KMS-11 (cell line): ENCODE measurements around the gene CCT8.

ENCODE experiments used
- H2AFZ ChIP-seq: fragments of 200-600 bp; sonication (generic); 2 replicates; pipeline ENCODE4 v1.6.1; 2016; ENCODE audit warnings: antibody characterized with exemption, mixed run types, low read depth
- H3K27ac ChIP-seq: fragments of 200-600 bp; sonication (generic); 2 replicates; pipeline ENCODE4 v1.6.1; 2016; ENCODE audit warnings: mild to moderate bottlenecking, mixed run types
- H3K27me3 ChIP-seq: fragments of 200-600 bp; sonication (generic); 2 replicates; pipeline ENCODE4 v1.6.1; 2017; ENCODE audit warnings: mild to moderate bottlenecking, low read depth, mixed run types, moderate library complexity; ENCODE audit not compliant: insufficient read depth
- H3K36me3 ChIP-seq: fragments of 200-600 bp; sonication (generic); 2 replicates; pipeline ENCODE4 v1.6.1; 2017; ENCODE audit warnings: mild to moderate bottlenecking, mixed run types; ENCODE audit not compliant: insufficient read depth
- H3K4me1 ChIP-seq: fragments of 200-600 bp; sonication (generic); 2 replicates; pipeline ENCODE4 v1.6.1; 2016; ENCODE audit warnings: mild to moderate bottlenecking, low read depth, mixed run types; ENCODE audit not compliant: poor library complexity, severe bottlenecking
- H3K4me2 ChIP-seq: fragments of 200-600 bp; sonication (generic); 2 replicates; pipeline ENCODE4 v1.7.0; 2016; ENCODE audit warnings: mild to moderate bottlenecking, mixed run types
- H3K4me3 ChIP-seq: fragments of 200-600 bp; sonication (generic); IDR thresholded peaks from 2 replicates; pipeline ENCODE4 v1.6.1; 2017; ENCODE audit warnings: low read depth, low read length, mixed read lengths; ENCODE audit not compliant: insufficient read depth
- H3K79me2 ChIP-seq: fragments of 200-600 bp; sonication (generic); 2 replicates; pipeline ENCODE4 v1.6.1; 2016; ENCODE audit warnings: low read depth, mixed run types; ENCODE audit not compliant: insufficient read depth
- H3K9ac ChIP-seq: fragments of 200-600 bp; sonication (generic); 2 replicates; pipeline ENCODE4 v1.6.1; 2016; ENCODE audit warnings: mild to moderate bottlenecking, mixed run types
- H4K20me1 ChIP-seq: fragments of 200-600 bp; sonication (generic); 2 replicates; pipeline ENCODE4 v1.6.1; 2016; ENCODE audit warnings: mild to moderate bottlenecking, mixed run types; ENCODE audit not compliant: insufficient read depth
- TF ChIP-seq, protein P1 (sequence below): fragments of 200-600 bp; sonication (generic); conservative IDR thresholded peaks from 2 replicates; pipeline ENCODE4 v1.6.1; 2017; ENCODE audit warnings: low read depth, mild to moderate bottlenecking, antibody characterized with exemption, low read length, moderate library complexity, mixed read lengths

CCT8 gene

DNA sequence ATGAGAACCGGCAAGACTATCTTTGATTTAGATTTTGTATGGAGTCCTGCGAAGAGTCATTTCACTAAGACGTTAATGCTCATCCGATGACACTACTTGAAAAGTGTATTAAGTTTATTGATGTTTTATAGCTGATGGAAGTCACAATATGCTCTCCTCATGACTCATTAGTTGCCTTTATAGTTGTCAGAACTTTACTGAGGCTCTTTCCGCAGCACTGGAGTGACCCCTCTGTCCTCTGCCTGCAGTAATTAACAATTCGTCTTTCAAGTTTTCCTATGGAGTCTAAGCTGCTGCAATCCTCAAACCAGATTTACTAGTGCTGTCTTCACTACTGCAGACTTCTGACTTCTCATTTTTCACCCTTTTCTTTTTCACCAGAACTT, 48.1 kb downstream of the CCT8 start:
- peak overlapping the region; percentile 79 for H2AFZ ChIP-seq
- peak overlapping the region; percentile 75 for H3K9ac ChIP-seq
- H3K27ac ChIP-seq = peak overlapping the region; percentile 86
- TF ChIP-seq, protein P1, sequence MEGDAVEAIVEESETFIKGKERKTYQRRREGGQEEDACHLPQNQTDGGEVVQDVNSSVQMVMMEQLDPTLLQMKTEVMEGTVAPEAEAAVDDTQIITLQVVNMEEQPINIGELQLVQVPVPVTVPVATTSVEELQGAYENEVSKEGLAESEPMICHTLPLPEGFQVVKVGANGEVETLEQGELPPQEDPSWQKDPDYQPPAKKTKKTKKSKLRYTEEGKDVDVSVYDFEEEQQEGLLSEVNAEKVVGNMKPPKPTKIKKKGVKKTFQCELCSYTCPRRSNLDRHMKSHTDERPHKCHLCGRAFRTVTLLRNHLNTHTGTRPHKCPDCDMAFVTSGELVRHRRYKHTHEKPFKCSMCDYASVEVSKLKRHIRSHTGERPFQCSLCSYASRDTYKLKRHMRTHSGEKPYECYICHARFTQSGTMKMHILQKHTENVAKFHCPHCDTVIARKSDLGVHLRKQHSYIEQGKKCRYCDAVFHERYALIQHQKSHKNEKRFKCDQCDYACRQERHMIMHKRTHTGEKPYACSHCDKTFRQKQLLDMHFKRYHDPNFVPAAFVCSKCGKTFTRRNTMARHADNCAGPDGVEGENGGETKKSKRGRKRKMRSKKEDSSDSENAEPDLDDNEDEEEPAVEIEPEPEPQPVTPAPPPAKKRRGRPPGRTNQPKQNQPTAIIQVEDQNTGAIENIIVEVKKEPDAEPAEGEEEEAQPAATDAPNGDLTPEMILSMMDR = no peak
- H3K4me2 ChIP-seq = peak overlapping the region; percentile 71
- peaks cover 18% of the 10 kb centered on the region for H3K4me1 ChIP-seq
- H3K36me3 ChIP-seq = no peaks in the 10 kb centered on the region
- H3K27me3 ChIP-seq = no peaks in the 10 kb centered on the region
- H4K20me1 ChIP-seq = no peaks in the 10 kb centered on the region; the same call in 1 of the 2 replicates
- peaks cover 41% of the 10 kb centered on the region for H3K79me2 ChIP-seq
- no peak overlapping the region for H3K4me3 ChIP-seq

- H3K4me3 ChIP-seq = no peak within 1 kb of the TSS
- H3K27ac ChIP-seq = peak within 1 kb of the TSS; percentile 86
- H3K4me2 ChIP-seq = peak within 1 kb of the TSS; percentile 86
- H3K9ac ChIP-seq = peak within 1 kb of the TSS; percentile 75
- no peaks in the 10 kb centered on the region; the same call in 1 of the 2 replicates for H4K20me1 ChIP-seq
- no peaks in the 10 kb centered on the region for H3K27me3 ChIP-seq
- peaks cover 43% of the 10 kb centered on the region for H3K79me2 ChIP-seq
- TF ChIP-seq, protein P1 = no peak
- peaks cover 21% of the 10 kb centered on the region for H3K4me1 ChIP-seq
- no peaks in the 10 kb centered on the region for H3K36me3 ChIP-seq
- H2AFZ ChIP-seq = peak within 1 kb of the TSS; percentile 79
Measured at GRCh38 chr21:29024474-29025327, 48.7 kb downstream of the CCT8 start, which contains the start of gene USP16. USP16 (plus strand) TSS chr21:29024668; CDS start chr21:29027914, 3,246 bp downstream.

- no peak overlapping the region for H3K4me2 ChIP-seq
Measured at GRCh38 chr21:29022166-29022565, 51.3 kb downstream of the CCT8 start.

DNA sequence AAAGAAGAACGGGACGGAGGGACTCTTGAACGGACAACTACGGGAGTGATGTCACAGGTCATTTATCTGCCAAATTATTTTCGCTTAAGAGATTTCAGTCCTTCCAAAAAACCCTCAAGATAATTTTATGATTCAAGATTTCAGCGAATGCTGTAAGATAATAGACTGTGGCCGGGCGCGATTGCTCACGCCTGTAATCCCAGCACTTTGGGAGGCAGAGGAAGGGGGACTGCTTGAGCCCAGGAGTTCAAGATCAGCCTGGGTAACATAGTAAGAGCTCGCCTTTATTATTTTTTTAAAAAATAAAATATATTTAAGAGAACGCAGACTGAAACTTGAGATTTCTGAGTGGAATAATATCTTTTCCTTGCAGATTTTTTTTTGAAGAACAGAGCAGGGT, 54.9 kb downstream of the CCT8 start:
- no peaks in the 10 kb centered on the region for H3K36me3 ChIP-seq
- H4K20me1 ChIP-seq = no peaks in the 10 kb centered on the region
- peak overlapping the region; percentile 94 for H3K9ac ChIP-seq
- TF ChIP-seq, protein P1 = no peak
- H2AFZ ChIP-seq = peak overlapping the region; percentile 91
- peak overlapping the region; percentile 97 for H3K4me2 ChIP-seq
- peak overlapping the region; percentile 44 for H3K4me3 ChIP-seq
- no peaks in the 10 kb centered on the region for H3K27me3 ChIP-seq
- H3K27ac ChIP-seq = peak overlapping the region; percentile 72
- H3K79me2 ChIP-seq = peaks cover 17% of the 10 kb centered on the region
- peaks cover 14% of the 10 kb centered on the region for H3K4me1 ChIP-seq

More at GRCh38 chr21:29022166-29022565, 51.3 kb downstream of the CCT8 start:
- Histone ChIP-seq H3K27ac (no peak overlapping the region), H3K27me3 (no peaks in the 10 kb centered on the region), H3K4me1 (peaks cover 30% of the 10 kb centered on the region), H3K9ac (no peak overlapping the region), H4K20me1 (no peaks in the 10 kb centered on the region), H3K36me3 (no peaks in the 10 kb centered on the region), H3K79me2 (peaks cover 41% of the 10 kb centered on the region), H2AFZ (no peak overlapping the region), H3K4me3 (no peak overlapping the region)
- TF ChIP-seq, protein P1 = no peak
